SU-DHL-6 (cell line): ENCODE data around the gene RNF186.

ENCODE experiments used
- H2AFZ ChIP-seq: fragments of 200-600 bp; sonication (generic); 2 replicates; pipeline ENCODE4 v1.6.1; 2014; ENCODE audit warnings: low read depth, mild to moderate bottlenecking, moderate library complexity, mixed read lengths, antibody characterized with exemption, low read length; ENCODE audit not compliant: severe bottlenecking
- H3F3A ChIP-seq: fragments of 200-600 bp; shearing (Covaris generic); 2 replicates; pipeline ENCODE4 v1.6.0; 2016; ENCODE audit warnings: antibody characterized with exemption, mild to moderate bottlenecking; ENCODE audit not compliant: insufficient read depth
- H3K27ac ChIP-seq: fragments of 200-600 bp; sonication (generic); 2 replicates; pipeline ENCODE4 v1.5.1; 2016; ENCODE audit warnings: low read depth, mild to moderate bottlenecking, low read length, moderate library complexity, mixed read lengths
- H3K27me3 ChIP-seq: fragments of 200-600 bp; sonication (generic), shearing (Covaris generic); 2 replicates; pipeline ENCODE4 v1.6.0; 2014; ENCODE audit warnings: mild to moderate bottlenecking, low read length
- H3K36me3 ChIP-seq: fragments of 200-600 bp; sonication (generic); 2 replicates; pipeline ENCODE4 v1.6.1; 2014; ENCODE audit warnings: mild to moderate bottlenecking, low read length, mixed read lengths
- H3K4me2 ChIP-seq: fragments of 300-600, 200-600 bp; shearing (Covaris generic), sonication (generic); 2 replicates; pipeline ENCODE4 v1.6.0; 2014; ENCODE audit warnings: low read length, low read depth, mild to moderate bottlenecking; ENCODE audit not compliant: poor library complexity, severe bottlenecking
- H3K4me3 ChIP-seq: fragments of 200-600 bp; sonication (generic); 2 replicates; pipeline ENCODE4 v1.5.1; 2014; ENCODE audit warnings: antibody characterized with exemption, low read length, mild to moderate bottlenecking, mixed read lengths; ENCODE audit not compliant: insufficient read depth, poor library complexity, severe bottlenecking
- H3K79me2 ChIP-seq: fragments of 200-600 bp; sonication (generic); 2 replicates; pipeline ENCODE4 v1.6.1; 2014; ENCODE audit warnings: mild to moderate bottlenecking, low read length, moderate library complexity; ENCODE audit not compliant: insufficient read depth
- H3K9ac ChIP-seq: fragments of 200-600 bp; sonication (generic); 2 replicates; pipeline ENCODE4 v1.7.0; 2014; ENCODE audit warnings: mild to moderate bottlenecking, low read length
- H3K9me2 ChIP-seq: fragments of 200-600 bp; sonication (generic); replicated peaks from 2 replicates; pipeline ENCODE4 v1.6.1; 2014; ENCODE audit warnings: low read length; ENCODE audit not compliant: insufficient read depth
- H3K9me3 ChIP-seq: fragments of 200-600 bp; sonication (generic); 2 replicates; pipeline ENCODE4 v1.6.1; 2014; ENCODE audit warnings: low read length, mixed read lengths; ENCODE audit not compliant: insufficient read depth
- H4K20me1 ChIP-seq: fragments of 200-600 bp; sonication (generic); 2 replicates; pipeline ENCODE4 v1.6.1; 2014; ENCODE audit warnings: low read depth, mild to moderate bottlenecking, antibody characterized with exemption, low read length, moderate library complexity, mixed read lengths
- EZH2phosphoT487 ChIP-seq: fragments of 200-600 bp; sonication (generic), shearing (Covaris generic); conservative IDR thresholded peaks from 2 replicates; pipeline ENCODE4 v1.6.1; 2018; ENCODE audit warnings: mild to moderate bottlenecking, antibody characterized with exemption, low read length, moderate library complexity, mixed read lengths
- TF ChIP-seq, protein P1 (sequence below): fragments of 200-600 bp; sonication (generic); IDR thresholded peaks from one replicate; pipeline ENCODE4 v1.5.1; 2017; ENCODE audit warnings: antibody characterized with exemption, mild to moderate bottlenecking, low read length, moderate library complexity; ENCODE audit not compliant: insufficient read depth, poor library complexity, severe bottlenecking

The RNF186 gene

GRCh38 chr1:19811206-19811851 is 3.8 kb downstream of the RNF186 start:
- Histone ChIP-seq H3K27me3 (no peaks in the 10 kb centered on the region), H4K20me1 (no peaks in the 10 kb centered on the region), H3K4me3 (no peak overlapping the region), H3K79me2 (no peaks in the 10 kb centered on the region), H3K9ac (no peak overlapping the region), H3K27ac (no peak overlapping the region), H3K9me2 (no peaks in the 10 kb centered on the region), H3K9me3 (no peaks in the 10 kb centered on the region), H3K36me3 (no peaks in the 10 kb centered on the region), H3K4me2 (no peak overlapping the region), H3F3A (no peaks in the 10 kb centered on the region), H2AFZ (no peak overlapping the region)
- no peak for TF ChIP-seq EZH2phosphoT487
- TF ChIP-seq, protein P1, sequence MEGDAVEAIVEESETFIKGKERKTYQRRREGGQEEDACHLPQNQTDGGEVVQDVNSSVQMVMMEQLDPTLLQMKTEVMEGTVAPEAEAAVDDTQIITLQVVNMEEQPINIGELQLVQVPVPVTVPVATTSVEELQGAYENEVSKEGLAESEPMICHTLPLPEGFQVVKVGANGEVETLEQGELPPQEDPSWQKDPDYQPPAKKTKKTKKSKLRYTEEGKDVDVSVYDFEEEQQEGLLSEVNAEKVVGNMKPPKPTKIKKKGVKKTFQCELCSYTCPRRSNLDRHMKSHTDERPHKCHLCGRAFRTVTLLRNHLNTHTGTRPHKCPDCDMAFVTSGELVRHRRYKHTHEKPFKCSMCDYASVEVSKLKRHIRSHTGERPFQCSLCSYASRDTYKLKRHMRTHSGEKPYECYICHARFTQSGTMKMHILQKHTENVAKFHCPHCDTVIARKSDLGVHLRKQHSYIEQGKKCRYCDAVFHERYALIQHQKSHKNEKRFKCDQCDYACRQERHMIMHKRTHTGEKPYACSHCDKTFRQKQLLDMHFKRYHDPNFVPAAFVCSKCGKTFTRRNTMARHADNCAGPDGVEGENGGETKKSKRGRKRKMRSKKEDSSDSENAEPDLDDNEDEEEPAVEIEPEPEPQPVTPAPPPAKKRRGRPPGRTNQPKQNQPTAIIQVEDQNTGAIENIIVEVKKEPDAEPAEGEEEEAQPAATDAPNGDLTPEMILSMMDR, result peak; percentile 45

- no peak overlapping the region for H3K9ac ChIP-seq
- no peaks in the 10 kb centered on the region for H4K20me1 ChIP-seq
- TF ChIP-seq, protein P1, result no peak
- TF ChIP-seq EZH2phosphoT487, result no peak
- no peaks in the 10 kb centered on the region for H3K9me3 ChIP-seq
- H2AFZ ChIP-seq, result no peak overlapping the region
- H3K27me3 ChIP-seq, result no peaks in the 10 kb centered on the region
- no peaks in the 10 kb centered on the region for H3K79me2 ChIP-seq
- no peak overlapping the region for H3K27ac ChIP-seq
- no peaks in the 10 kb centered on the region for H3F3A ChIP-seq
- no peaks in the 10 kb centered on the region for H3K36me3 ChIP-seq
- no peak overlapping the region for H3K4me2 ChIP-seq
- no peak overlapping the region for H3K4me3 ChIP-seq
- no peaks in the 10 kb centered on the region for H3K9me2 ChIP-seq
Observed at GRCh38 chr1:19809044-19809750, 5.9 kb downstream of the RNF186 start.

GRCh38 chr1:19808351-19808750 is 6.7 kb downstream of the RNF186 start:
- H3K4me3 ChIP-seq, result no peak overlapping the region
- no peaks in the 10 kb centered on the region for H3K36me3 ChIP-seq
- no peak overlapping the region for H3K4me2 ChIP-seq
- H3K9me3 ChIP-seq, result no peaks in the 10 kb centered on the region
- H3K27me3 ChIP-seq, result no peaks in the 10 kb centered on the region
- no peak overlapping the region for H3K9ac ChIP-seq
- H3K9me2 ChIP-seq, result no peaks in the 10 kb centered on the region
- no peaks in the 10 kb centered on the region for H4K20me1 ChIP-seq
- no peak overlapping the region for H3K27ac ChIP-seq
- TF ChIP-seq, protein P1, result no peak
- TF ChIP-seq EZH2phosphoT487, result no peak
- H3F3A ChIP-seq, result no peaks in the 10 kb centered on the region
- H2AFZ ChIP-seq, result no peak overlapping the region
- H3K79me2 ChIP-seq, result no peaks in the 10 kb centered on the region
